GM21528 (cell line): ENCODE data around the gene SRGAP1.

Experiments used
- ATAC-seq: cut with Tn5 transposase; IDR thresholded peaks from one replicate; pipeline ENCODE4 v1.9.1; 2021; ENCODE audit warnings: mild to moderate bottlenecking, moderate library complexity; ENCODE audit not compliant: unreplicated experiment, low FRiP score

Gene SRGAP1

DNA sequence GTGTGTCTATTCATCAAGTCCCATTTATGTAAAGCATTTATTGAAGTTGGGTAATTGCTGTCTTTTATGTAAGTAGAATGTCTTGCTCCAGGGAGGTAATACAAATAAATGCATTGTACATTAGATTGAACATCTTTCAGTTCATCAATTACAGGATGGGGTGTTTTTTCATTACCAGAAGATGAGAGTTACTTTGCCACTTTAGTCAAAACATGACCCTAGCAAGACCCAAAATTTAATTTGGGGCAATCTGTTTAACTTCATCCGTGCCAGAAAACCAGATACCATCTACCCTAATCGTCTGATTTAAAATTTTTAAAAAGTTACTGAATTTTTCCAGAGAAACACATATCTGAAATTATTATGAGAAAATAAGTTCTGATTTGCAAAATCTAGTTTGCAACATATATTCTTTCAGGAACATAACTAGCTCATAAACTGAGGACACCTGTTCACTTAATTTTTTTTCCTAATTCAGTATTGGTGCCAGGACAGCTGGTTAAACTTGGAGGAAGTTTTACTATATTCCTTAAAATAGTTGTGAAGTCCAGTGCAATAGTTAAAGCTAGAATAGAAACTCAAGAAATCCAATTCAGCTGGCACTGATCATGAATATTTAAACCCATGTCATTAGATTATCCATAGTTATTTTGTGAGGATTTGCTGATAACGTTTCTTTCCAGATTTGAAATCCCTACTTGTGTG is 114.5 kb downstream of the SRGAP1 start:
- ATAC-seq, result no peak

DNA sequence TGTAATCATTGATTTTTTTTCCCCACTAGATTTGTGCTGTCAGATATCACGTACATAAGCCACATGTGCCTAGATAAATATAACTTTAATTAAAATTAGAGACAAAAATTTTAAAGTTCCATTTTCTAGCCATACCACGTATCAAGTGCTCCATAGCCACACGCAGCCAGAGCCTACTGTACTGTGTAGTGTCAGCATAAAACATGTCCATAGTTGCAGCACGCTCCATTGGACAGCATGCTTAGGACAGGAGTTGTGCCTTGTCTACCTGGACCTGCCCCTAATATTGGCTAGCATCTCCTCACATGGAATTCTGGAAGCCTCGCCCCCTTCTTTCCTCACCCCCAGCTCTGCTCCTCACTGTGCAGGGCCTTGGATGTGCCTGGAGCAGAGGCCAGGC is 116.5 kb downstream of the SRGAP1 start:
- ATAC-seq, result no peak

DNA sequence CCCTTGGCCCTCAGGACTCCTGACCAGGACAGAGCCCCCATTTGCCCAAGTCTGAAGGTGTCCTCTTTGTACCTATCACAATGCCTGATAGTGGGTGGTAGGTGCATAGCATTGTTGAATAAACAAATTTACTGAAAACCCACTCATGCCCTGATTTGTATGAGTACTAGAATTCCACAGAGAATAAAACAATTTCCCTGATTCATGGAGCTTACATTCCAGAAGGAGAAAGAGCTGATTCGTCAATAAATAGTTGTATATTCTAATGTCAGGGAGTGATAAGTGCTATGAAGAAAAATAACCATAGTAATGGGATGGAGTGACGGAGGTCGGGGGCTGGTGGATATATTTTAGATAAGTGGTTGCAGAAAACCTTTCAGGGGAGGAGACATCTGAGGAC is 117.0 kb downstream of the SRGAP1 start:
- ATAC-seq, result no peak

DNA sequence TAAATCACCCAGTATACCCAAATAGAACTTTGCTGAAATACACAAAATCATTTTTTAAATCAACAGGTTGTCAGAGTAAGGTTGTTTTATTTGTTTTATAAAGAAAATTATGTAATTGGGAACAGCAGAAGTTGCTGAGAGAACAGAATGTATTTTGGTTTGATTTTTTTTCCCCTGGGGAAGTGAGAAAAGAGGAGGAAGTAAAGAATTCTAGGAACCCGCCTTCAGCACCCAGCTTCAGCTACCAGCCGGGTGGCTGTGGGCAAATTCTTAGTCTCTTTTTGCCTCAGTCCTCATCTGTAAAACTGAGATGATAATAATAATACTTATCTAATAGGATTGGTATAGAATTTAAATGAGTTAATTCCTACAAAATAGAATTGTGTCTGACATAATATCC is 119.4 kb downstream of the SRGAP1 start:
- ATAC-seq, result no peak

DNA sequence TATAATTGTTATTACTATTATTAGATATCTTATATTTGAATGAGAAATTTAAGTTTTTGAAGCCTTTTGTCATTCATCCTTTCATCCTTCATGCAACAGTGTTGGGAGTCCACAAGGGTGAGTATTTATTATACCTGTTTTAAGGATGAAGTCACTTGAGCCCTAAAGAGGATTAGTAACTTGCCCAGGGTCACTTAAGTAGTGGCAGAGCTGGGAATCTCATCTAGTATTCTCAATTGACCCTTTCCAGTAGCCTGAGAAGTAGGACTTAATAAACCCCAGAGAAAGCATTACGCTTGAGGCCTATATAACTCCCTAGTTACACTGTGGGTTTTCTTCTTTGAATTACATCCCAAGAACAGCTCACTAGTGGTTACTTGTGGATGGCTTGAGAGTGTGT is 119.8 kb downstream of the SRGAP1 start:
- ATAC-seq, result no peak

DNA sequence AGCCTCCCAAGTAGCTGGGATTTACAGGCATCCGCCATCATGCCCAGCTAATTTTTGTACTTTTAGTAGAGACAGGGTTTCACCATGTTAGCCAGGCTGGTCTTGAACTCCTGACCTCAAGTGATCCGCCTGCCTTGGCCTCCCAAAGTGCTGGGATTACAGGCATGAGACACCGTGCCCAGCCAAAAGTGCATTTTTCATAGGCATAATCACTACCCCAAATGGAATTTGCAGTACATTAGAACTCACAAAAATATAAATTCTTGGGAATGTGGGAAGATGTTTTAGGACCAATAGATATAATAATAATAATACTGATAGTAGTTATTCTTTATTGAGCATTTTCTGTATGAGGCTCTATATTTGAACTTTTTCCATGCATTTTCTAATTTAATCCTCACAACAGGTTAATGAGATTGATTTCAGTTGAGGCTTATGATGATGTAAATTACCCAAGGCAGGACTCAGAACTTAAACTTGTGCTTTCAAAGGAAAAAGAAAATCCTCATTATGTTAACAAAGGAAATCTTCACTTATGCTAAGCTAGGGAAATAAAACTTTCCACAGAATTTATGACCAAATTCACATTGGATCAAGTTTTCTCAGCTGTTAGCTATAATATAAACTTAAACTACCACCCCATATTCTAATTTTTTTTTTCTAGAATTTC is 121.6 kb downstream of the SRGAP1 start:
- no peak for ATAC-seq

DNA sequence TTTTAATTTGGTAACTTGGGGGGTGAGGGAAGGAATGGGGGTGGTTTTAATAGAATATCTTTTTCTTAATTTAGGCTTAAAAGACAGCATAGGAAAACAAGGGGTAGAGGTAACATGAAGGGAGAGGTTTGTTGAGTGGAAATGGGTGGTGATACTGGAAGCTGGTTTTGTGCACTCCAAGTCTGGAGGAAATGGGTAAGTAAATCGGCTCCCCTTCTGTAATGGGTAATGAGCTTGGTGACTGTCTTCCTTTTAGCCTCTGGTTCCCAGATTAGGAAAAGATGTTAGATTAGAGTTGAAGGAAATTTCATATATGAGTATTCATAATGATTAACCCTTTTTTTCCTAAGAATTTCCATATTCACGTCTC is 122.1 kb downstream of the SRGAP1 start:
- ATAC-seq, result no peak

DNA sequence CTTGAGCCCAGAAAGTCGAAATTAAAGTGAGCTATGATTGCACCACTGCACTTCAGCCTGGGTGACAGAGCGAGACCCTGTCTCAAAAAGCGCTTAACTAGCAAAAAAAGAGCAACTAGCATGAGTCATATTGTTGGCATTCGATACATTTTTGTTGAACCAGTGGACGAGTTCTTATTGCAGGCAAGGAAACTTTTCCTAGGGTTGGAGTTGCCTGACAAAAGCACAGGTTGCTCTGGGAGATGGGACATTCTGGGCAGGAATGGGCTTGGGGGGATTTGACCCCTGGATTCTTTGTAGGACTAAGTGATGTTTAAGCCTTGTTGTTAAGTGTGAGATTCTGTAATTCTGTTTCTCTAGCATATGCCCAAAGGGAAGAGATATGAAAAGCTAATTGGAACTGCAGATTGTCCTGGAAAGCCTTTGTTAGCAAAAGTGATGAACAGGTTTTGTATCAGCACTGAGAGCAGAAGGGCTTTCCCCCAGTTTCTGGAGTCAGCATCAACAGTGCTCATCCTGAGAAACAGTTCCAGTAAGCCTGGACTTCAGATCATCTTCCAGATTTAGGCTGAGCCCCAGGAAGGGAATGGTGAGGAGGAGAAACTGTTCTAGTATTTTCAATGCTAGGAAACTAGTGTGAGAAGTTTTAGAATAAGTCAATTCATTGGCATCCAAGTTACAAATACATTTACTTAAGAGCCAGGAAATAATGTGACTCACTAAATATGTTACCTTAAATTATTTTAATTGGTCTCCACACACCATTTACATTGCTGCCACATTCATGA is 123.1 kb downstream of the SRGAP1 start:
- no peak for ATAC-seq

DNA sequence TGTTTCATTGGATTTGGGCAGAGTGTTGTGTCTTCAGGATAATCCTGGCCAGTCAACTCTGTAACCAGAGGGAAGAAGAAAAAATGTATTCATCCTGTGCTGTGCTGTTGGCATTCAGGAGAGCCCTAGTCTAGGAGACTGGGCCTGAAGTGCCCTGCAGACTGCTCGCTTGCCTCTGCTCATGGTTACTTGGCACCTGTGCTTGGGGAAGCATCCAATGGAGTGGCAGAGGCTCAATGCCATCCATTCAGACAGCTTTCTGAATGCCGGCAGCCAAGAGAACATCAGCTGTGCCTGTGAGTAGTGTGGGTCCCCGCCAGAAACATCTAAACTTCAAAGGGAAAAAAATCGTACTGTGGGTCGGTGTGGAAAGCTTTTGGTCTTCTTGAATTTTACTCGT is 124.2 kb downstream of the SRGAP1 start:
- no peak for ATAC-seq

DNA sequence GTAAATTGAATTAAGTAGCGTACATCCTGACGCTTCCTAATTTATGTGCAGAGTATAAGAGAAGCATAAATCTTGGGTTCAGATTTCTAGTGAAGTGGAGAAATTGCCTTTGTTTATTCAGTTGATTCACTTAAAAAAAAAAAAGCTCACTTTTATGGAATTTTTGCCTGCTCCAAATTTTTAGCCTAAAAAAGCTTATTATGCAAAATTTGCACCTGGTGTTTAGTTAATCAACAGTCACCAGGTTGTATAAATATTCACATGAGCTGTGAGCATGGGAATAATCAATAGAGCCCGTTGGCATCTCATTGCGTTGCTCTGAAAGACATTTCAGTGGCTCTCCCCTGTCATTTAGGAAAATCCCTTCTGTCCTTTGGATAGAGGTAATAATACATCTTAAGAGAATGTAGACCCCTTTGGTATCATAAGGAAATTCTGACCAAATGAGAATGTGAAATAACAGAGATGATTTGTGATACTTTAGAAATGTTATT is 132.4 kb downstream of the SRGAP1 start:
- no peak for ATAC-seq

DNA sequence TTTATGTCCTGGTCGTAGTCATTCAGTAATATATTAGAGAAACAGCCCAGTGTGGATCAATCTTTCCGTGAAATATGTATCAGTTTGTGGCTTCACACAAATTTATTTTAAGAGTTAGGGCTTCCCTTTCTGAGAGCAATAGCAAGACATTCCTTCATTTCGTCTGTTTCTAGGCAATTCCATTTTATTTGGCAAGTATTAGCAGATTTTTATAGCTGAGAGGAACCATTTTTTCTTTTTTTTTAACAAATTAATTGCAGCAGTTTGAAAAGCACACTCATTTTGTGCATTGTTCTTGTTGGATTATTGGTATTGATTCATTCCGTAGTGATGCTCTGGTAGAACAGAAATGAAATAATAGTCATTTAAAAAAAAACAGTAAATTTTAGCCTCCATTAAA is 132.9 kb downstream of the SRGAP1 start:
- ATAC-seq, result no peak

DNA sequence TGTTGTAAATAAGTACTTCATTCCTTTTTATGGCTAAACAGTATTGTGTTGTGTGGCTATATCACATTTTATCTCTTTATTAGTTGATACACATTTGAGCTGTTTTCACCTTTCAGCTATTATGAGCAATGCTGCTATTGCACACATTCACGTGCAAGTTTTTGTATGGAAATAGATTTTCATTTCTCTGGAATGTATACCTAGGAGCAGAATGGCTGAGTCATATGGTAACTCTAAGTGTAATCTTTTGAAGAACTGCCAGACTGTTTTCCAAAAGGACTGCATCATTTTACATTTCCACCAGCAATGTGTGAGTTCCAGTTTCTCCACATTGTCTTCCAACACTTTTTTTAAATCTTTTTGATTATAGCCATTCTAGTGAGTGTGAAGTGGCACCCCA is 134.0 kb downstream of the SRGAP1 start:
- no peak for ATAC-seq

DNA sequence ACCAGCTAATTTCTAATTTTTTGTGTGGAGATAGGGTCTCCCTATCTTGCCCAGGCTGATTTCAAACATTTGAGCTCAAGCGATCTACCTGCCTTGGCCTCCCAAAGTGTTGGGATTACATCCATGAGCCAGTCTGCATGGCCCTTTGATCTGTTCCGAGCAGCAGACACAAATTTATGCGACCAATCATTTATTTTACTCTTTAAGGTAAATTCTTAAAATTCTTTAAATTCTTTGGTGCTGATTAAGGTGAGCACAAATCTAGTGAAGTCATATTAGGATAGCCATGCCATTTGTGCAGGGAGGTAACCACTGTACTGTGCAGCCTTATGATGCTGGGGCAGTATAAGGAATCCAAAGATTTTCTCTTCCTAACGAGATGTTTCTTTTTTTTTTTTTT is 135.7 kb downstream of the SRGAP1 start:
- ATAC-seq, result no peak

DNA sequence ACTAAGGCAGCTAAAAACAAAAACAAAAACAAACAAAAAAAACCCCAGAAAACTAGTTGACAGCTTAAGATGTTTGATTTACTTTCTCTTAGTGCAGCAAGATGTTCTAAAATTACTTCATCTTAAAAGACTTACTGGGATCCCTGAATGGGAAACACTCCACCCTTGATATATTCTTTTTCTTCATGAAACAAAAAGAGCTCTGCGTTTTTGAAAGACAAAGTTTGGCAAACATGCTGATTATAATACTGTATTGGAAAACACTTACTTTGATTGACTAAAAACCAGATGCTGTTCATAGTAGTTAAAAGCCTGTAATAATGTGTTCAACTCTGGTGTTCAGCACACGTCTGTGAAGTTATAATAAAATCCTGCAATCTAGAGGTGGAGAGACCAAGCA is 136.8 kb downstream of the SRGAP1 start:
- no peak for ATAC-seq

DNA sequence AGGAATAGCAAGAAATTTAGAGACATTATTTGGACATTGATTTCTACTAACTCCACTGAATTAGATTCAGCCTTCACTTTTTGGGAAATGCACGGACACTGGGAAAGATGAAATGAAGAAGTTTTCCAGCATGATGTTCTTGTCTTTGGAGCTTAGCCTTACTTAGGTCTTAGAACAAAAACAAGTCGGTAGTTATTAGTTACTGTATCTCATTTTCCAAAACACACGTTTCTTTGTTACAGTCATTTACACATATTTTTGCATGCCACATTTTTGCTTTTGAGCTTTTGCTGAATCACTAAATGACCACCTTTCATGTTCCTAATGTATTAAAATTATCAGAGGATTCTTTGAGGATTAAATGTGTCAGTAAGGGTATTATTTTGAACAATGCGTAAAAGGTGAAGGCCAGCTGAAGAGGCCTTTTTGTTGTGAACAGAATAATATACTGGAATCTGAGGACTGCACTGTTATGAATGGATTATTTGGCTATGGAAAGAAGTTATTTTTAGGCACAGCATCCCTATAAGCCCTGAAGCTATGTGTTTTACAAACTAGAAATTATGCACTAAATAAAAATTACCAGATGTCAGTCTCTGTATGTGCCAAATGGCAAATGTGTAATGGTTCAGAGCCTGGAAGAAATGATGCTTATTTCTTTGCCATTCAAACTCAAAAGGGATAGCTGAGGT is 138.2 kb downstream of the SRGAP1 start:
- ATAC-seq, result no peak

DNA sequence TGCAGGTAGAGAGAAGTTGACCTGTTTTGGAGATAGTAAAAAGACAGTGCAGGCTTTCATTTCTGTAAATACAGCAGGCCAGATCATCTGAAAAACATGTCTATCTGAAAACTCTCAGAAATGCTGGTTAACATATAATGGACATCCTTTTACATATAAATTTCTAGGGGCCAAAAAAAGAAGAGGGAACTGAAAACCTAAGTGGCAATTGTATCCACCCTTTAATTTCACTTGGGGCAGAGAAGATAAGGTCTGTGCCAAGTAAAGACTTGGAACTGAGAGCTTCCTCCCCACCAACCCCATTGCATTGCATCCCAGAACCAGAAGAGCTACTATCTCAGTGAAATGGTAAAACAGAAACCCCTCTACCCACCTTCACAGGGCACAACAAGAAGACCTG is 141.0 kb downstream of the SRGAP1 start:
- ATAC-seq, result no peak

DNA sequence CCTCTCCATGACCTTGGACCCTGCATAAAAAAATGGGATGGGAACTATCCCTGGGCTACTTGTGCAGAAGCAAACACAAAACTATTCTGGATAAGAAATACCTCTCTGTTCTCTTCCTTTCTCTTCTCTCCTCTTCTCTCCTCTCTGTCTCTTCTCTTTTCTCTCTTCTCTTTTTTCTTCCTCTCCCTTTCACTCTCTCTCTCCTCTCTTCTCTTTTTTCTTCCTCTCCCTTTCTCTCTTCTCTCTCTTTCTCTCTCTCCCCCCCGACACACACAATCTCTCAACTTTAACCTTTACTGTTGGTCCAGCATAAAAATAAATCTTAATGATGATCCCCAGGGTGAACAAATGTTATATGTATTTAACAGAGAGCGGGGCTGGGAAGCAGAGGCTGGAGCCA is 141.4 kb downstream of the SRGAP1 start:
- no peak for ATAC-seq

DNA sequence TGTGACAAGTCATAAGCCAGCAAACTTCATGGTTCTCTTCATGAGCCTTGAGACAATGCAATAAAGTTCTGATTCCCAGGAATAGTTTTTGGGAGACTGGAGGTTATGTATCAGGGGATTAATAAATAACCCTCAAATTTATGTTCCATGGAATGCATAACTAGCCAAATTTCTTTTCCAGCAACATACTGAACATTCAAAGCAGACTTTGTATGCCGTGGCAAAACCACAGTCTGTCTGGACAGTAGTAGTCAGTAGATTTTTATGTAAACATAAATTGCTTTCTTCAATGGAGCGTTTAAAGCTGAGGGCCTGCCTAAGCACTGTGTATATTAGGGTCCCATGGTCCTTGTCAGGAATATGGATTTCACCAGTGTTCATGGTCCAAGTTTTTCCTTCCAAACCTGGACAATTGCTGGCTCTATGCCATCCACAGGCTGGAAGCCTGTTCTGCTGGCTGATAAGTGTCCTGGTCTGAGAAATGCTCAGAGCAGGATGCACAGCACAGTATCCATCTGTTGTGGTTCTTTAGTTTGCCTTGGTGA is 144.9 kb downstream of the SRGAP1 start:
- ATAC-seq, result no peak

DNA sequence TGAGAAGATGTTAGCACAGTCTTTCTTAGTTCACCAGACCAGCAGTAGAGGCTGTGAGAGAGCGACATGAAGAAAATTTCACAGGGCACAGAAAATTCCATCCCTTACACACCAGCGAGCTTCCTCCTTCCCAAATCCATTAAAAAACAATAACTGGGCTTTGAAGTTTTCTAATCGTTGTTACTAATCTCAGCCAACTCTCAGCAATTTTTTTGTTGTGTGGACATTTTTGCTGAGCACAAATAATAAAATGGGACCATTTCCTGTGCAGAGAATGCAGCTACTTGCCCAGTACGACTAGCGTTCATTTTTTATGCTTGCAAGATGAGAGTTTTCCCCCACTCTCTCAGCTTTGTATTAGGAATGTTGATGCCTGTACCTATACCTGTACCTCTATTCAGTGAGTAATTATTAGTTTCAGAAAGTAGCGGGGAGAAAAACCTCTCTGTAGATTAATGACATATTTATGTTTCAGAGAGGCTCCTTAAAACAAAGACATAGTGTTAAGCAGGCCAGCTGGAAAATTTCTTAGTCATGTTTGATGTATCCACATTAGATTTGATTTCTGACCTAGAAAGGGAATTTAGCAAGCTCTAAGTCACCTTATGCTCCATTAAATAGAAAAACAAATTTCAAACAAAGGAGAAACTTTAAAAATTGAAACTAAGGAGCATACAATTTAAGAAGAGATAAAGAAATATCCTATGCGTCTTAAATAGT is 146.5 kb downstream of the SRGAP1 start:
- ATAC-seq, result no peak

DNA sequence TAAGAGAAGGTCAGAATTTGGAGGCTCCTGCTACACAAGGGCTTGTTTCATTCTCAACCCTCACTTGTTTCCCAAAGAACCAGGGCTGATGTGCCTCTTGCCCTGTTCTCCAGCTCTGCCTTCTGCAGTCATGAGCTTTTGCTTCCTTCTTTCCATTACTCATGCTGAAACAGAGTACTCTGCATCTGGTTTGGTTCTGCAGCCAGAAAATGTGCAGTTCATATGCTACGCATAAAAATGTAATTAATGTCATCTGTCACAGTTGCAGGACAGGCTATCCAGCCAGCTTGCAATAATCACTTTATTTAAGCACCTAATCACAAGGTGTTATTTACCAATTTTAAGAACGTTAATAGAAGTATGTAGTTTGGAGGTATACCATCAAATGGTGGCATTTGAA is 150.2 kb downstream of the SRGAP1 start:
- ATAC-seq, result no peak
